LNCaP clone FGC (cell line): ENCODE data around the gene LRRC39.

Source experiments
- DNase-seq: peaks from one replicate; pipeline ENCODE4 v3.0.0-alpha.2; 2011; ENCODE audit warnings: low read depth
- H3K4me3 ChIP-seq: 2 replicates; pipeline ENCODE4 v1.5.1; 2011; ENCODE audit warnings: mild to moderate bottlenecking, low read depth, low read length, control low read depth
- TF ChIP-seq, protein P1 (sequence below): IDR thresholded peaks from 2 replicates; pipeline ENCODE4 v1.5.1; 2012; ENCODE audit warnings: mild to moderate bottlenecking; ENCODE audit not compliant: control insufficient read depth, insufficient read depth; ENCODE audit errors: extremely low read depth

LRRC39 gene

DNA sequence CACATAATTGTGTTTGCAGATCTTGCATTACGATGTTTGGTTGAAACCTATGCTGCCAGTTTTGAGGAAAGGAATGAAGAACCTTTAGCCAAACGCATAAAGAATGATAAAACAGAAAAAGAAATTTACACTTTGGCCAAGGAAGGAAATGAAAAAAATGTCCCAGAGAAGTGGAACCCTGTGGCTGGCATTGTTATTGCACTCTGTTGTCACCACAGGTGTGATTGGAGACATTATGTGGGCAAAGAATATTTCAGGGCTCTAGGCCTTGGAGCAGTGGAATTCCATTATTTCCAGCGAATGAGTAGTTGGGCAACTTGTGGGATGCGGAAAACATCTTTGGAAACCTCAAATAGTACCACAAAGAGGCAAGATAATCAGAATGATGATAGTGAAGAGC, 30.2 kb downstream of the LRRC39 start:
- DNase-seq: no peak
- H3K4me3 ChIP-seq: no peak overlapping the region
- TF ChIP-seq, protein P1, sequence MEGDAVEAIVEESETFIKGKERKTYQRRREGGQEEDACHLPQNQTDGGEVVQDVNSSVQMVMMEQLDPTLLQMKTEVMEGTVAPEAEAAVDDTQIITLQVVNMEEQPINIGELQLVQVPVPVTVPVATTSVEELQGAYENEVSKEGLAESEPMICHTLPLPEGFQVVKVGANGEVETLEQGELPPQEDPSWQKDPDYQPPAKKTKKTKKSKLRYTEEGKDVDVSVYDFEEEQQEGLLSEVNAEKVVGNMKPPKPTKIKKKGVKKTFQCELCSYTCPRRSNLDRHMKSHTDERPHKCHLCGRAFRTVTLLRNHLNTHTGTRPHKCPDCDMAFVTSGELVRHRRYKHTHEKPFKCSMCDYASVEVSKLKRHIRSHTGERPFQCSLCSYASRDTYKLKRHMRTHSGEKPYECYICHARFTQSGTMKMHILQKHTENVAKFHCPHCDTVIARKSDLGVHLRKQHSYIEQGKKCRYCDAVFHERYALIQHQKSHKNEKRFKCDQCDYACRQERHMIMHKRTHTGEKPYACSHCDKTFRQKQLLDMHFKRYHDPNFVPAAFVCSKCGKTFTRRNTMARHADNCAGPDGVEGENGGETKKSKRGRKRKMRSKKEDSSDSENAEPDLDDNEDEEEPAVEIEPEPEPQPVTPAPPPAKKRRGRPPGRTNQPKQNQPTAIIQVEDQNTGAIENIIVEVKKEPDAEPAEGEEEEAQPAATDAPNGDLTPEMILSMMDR: no peak

DNA sequence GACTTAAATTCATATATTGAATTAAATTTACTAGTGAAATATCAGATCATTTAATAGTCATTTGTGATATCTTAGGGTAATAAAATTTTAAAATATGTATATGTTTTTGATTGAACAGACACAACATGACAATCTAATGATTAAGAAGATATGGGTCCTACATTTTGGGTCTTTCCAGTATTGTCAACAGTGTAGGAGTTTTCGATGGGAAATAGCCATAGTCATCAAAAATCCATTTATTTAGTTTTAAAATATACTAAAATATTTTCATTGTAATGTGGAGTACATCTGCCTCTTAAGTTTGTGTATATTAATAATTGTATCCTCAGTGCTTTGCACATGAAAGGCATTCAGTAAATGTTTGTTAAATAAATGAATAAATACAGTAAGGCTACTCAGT, 31.1 kb downstream of the LRRC39 start:
- TF ChIP-seq, protein P1: no peak
- no peak for DNase-seq
- H3K4me3 ChIP-seq: no peak overlapping the region

DNA sequence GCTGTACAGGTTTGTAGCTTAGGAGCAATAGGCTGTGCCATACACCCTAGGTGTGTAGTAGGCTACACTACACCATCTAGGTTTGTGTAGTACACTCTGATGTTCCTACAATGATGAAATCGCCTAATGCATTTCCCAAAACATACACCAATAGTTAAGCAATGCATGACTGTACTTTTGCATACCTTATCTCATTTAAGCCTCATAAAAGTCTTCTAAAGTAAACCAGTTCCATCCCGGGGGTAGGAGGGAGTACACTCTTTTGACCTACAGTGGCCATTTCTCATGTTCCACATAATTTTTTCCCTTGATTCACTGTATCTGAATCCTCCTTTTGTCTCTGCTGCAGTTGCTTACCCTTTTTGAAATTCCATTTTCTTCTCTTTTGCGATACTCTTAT, 32.9 kb downstream of the LRRC39 start:
- no peak overlapping the region for H3K4me3 ChIP-seq
- no peak for DNase-seq
- TF ChIP-seq, protein P1: no peak

DNA sequence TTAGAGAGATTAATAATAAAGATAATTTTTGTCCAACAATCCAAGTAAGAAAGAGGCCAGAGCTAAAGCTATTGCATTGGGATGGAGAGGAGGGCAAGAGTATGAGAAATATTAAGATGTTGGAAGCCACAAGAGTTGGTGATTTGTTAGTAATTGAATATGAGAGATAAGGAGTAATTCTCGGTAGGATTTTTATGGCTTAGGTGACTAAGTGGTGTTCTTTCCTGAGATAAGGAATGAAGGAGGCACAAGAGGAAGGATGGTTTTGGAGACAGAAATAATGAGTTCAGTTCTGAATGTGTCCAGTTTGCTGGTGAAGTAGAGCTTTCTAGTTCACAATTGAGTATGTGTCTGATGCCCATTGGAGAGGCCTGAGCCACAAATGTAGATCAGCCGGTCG, 35.7 kb downstream of the LRRC39 start:
- TF ChIP-seq, protein P1: no peak
- no peak for DNase-seq
- no peak overlapping the region for H3K4me3 ChIP-seq

DNA sequence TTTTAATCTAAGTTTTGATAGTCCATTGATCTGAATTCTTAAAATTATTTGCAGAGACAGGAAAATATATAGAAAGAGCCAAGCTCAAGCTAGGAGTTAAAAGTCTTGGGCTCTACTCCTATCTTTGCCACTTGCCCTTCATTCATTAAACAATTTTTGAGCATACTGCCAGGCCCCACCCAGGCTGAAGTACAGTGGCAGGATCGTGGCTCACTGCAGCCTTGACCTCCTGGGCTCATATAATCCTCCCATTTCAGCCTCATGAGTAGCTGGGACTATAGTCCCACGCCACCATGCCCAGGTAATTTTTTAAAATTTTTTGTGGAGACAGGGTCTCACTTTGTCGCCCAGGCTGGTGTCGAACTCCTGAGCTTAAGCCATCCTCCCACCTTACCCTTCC, 36.9 kb downstream of the LRRC39 start:
- no peak overlapping the region for H3K4me3 ChIP-seq
- no peak for DNase-seq
- TF ChIP-seq, protein P1: no peak

DNA sequence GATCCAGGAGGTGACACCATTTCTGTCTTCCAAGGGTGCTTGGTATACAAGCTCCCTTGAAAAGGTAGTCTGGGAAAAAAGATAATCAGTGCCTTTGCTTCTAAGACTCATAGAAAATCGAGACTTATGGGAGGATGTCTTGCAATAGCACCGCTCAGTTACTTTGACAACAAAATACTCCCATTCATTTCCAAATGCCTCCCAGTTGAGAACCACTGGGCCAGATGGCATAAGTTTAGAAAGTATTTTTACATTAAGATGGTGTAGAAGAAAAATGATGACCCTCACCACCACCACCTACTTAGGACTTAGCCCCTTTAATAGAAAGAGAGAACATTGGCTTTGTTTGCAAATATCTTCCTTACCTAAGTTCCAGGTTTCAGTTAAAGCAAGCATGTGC, 40.5 kb downstream of the LRRC39 start:
- TF ChIP-seq, protein P1: no peak
- DNase-seq: no peak
- no peak overlapping the region for H3K4me3 ChIP-seq

DNA sequence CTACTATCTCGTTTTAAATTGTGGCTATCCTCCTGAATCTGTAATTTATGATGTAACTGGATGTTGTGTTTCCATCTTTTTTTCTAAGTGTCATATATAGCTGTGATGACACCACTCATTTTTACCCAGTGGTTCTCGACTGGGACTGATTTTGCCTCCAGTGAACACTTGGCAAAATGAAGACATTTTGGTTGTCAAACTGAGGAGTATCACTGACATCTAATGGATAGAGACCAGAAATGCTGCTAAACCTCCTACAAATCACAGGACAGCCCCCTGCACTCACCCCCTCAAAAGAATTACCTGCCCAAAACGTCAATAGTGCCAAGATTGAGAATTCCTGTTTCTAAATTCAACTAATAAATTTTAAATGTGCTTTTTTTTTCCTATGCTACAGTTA, 43.2 kb downstream of the LRRC39 start:
- DNase-seq: no peak
- no peak overlapping the region for H3K4me3 ChIP-seq
- TF ChIP-seq, protein P1: peak; percentile 29; the same call in 1 of the 2 replicates
